Measurements from ENCODE around the gene ZNF587B. TPM values are rescaled to one million over a fixed set of nuclear protein-coding genes. Genes with fewer than 3 reads are reported as not detected.
A peak's percentile ranks its signal among the peaks of the same experiment; 100 is the strongest.
"Not testable (repeated sequence)": the region's sequence is repeated elsewhere in the genome, so short reads cannot be mapped to it uniquely, and the experiment has no call there.

The ZNF587B gene
- total and polyA plus RNA-seq, 12 donors, result 1.3 to 8.1 (median 7.1) TPM

- ATAC-seq, result no peak
- DNase-seq, result no peak
- Histone ChIP-seq H3K4me3 (peak overlapping the region in 9 of 10 donors; percentile 49 to 96 (median 79)), H3K9me3 (peaks cover 0 to 66% (median 0%) of the 10 kb centered on the region in 11 donors), H3K27me3 (no peaks in the 10 kb centered on the region), H3K36me3 (peaks cover 0 to 38% (median 11%) of the 10 kb centered on the region in 9 donors), H3K27ac (peak overlapping the region in 4 of 10 donors; percentile 15 to 76 (median 74)), H3K4me1 (peaks cover 0 to 35% (median 13%) of the 10 kb centered on the region in 9 donors)
- no peak for TF ChIP-seq CTCF (IDR thresholded peaks at IDR 0.05)
- WGBS, 2 donors, result 12 to 24% methylated on average over 6 of the region's 6 CpGs
- intact Hi-C loops (cut with DNase I), result loop anchor here in 1 of 10 donors (10.0 kb wide), 1 partner anchor 143 kb away; the partner anchor contains the start of gene ZNF776
Observed at GRCh38 chr19:57887195-57887941, 57.3 kb downstream of the ZNF587B start.

- ATAC-seq, result peak in 6 of 8 donors; percentile 2 to 15 (median 4)
- peak overlapping the region in 9 of 10 donors; percentile 69 to 88 (median 76) for H3K27ac ChIP-seq
Observed at GRCh38 chr19:57888107-57888559, 58.0 kb downstream of the ZNF587B start.

DNA sequence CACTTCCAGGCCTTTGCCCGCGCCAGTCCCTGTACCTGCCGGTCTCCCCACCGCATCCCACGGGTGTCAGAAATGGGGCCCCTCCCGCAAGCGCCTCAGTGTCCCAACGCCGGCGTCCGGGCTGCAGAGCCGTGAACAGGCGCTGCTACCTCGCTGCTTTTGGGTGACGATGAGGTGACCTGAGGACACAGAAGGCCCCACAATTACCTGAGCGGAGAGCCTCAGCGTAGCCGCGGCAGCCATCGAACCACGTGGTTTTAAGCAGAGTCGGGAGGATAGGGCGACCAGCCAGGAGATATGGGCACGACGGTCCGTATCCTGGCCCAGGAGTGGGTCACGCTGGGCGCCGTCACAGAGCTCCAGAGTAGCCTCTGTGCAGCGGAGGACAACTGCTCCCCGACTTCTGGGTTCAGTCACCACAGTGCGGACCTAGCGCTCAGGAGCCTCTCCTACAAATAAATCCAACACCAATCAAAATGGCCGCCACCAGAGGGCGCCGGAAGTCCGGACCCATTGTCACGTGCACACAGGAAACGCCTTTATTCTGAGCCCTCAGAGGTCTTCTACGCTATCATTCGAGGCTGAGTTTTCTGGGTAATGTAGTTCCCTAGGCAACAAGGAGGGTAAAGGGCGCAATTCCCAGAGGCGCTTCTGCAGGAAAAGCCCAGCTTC, 58.6 kb downstream of the ZNF587B start, which contains the start of gene ZNF814:
Gene ZNF814, minus strand, starts transcription at position 478 of the 672 bp plus-strand sequence. Its CDS starts 235 bp downstream, at position 243.
- WGBS, 2 donors, result 0 to 1% methylated on average over 43 of the region's 43 CpGs
- peak within 1 kb of the TSS; percentile 49 to 96 (median 78) for H3K4me3 ChIP-seq
- peak within 1 kb of the TSS in 9 of 10 donors; percentile 69 to 88 (median 76) for H3K27ac ChIP-seq

More at GRCh38 chr19:57888107-57888559, 58.0 kb downstream of the ZNF587B start:
- Histone ChIP-seq H3K27me3 (no peaks in the 10 kb centered on the region), H3K9me3 (peaks cover 0 to 61% (median 0%) of the 10 kb centered on the region in 11 donors), H3K4me1 (peaks cover 0 to 35% (median 13%) of the 10 kb centered on the region in 9 donors), H3K4me3 (peak overlapping the region; percentile 49 to 96 (median 78)), H3K36me3 (peaks cover 0 to 32% (median 10%) of the 10 kb centered on the region in 9 donors)
- intact Hi-C loops (cut with DNase I), result loop anchor here in 1 of 10 donors (10.0 kb wide), 1 partner anchor 143 kb away; the partner anchor contains the start of gene ZNF776
- TF ChIP-seq CTCF (IDR thresholded peaks at IDR 0.05), result no peak
- no peak for DNase-seq
- 4 to 11% methylated on average over 8 of the region's 8 CpGs for WGBS, 2 donors

DNA sequence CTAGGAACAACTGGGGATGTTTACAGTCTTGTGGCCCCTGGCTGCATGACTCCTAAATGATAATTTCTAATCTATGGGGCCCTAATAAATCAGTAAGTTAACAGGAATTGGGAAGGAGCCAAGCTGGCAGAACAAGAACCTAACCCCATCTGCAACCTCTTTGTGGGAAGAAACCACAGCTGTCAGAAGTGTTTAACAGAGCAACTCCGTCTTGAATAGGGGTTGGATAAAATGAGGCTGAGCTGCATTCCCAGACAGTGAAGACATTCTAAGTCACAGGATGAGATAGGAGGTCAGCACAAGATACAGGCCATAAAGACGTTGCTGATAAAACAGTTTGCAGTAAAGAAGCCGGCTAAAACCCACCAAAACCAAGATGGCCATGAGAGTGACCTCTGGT, 60.6 kb downstream of the ZNF587B start:
- not testable (repeated sequence) for ATAC-seq, H3K27me3 ChIP-seq, DNase-seq, H3K27ac ChIP-seq, H3K4me3 ChIP-seq, H3K36me3 ChIP-seq
- Histone ChIP-seq H3K4me1 (peaks cover 0 to 28% (median 13%) of the 10 kb centered on the region in 9 donors), H3K9me3 (peaks cover 0 to 36% (median 0%) of the 10 kb centered on the region in 11 donors)
- intact Hi-C loops (cut with DNase I), result loop anchor here in 2 of 10 donors (10.0 kb wide), 2 partner anchors 136 to 156 kb away; no protein-coding TSS in a partner anchor
- WGBS, 2 donors, result 38 to 41% methylated on average over 3 of the region's 3 CpGs

More for the DNA sequence above, 58.6 kb downstream of the ZNF587B start, which contains the start of gene ZNF814:
- H3K27me3 ChIP-seq, result no peaks in the 10 kb centered on the region
- intact Hi-C loops (cut with DNase I), result loop anchor here in 1 of 10 donors (10.0 kb wide), 1 partner anchor 144 kb away; the partner anchor contains the start of gene ZNF776
- H3K4me1 ChIP-seq, result peaks cover 0 to 35% (median 13%) of the 10 kb centered on the region in 9 donors
- H3K9me3 ChIP-seq, result peaks cover 0 to 55% (median 0%) of the 10 kb centered on the region in 11 donors
- peak in 8 of 9 donors; percentile 36 to 77 (median 64) for TF ChIP-seq CTCF (IDR thresholded peaks at IDR 0.05)
- peaks cover 0 to 29% (median 8%) of the 10 kb centered on the region in 9 donors for H3K36me3 ChIP-seq
- DNase-seq, result peak; percentile 81 to 92
- peak; percentile 92 to 98 (median 96) for ATAC-seq

Other genes starting within 250 kb of the ZNF587B start
- 1 to 10 TPM; 2.7 to 5.4 (median 4.5) TPM for gene ZIK1, start 246.2 kb upstream of the ZNF587B start, total RNA-seq
- 1 to 10 TPM; 1.2 to 3.7 TPM for gene ZIK1, start 246.2 kb upstream of the ZNF587B start, polyA plus RNA-seq
- 1 to 10 TPM; 3.2 to 5.6 (median 4.4) TPM for gene ZNF530, start 230.4 kb upstream of the ZNF587B start, total RNA-seq
- 1 to 10 TPM; 4.7 to 5.8 TPM for gene ZNF530, start 230.4 kb upstream of the ZNF587B start, polyA plus RNA-seq
- gene ZNF134, start 216.1 kb upstream of the ZNF587B start, total RNA-seq, result 10 to 100 TPM in 8 of 10 donors, 1 to 10 TPM in 2; 9.5 to 18.0 (median 12.7) TPM
- 1 to 10 TPM; 5.4 to 6.2 TPM for gene ZNF134, start 216.1 kb upstream of the ZNF587B start, polyA plus RNA-seq
- 10 to 100 TPM in 6 of 10 donors, 1 to 10 TPM in 4; 9.2 to 14.1 (median 10.4) TPM for gene ZNF211, start 197.1 kb upstream of the ZNF587B start, total RNA-seq
- 10 to 100 TPM in 1 of 2 donors, 1 to 10 TPM in 1; 5.7 to 26.6 TPM for gene ZNF211, start 197.1 kb upstream of the ZNF587B start, polyA plus RNA-seq
- gene ZSCAN4, start 161.4 kb upstream of the ZNF587B start, total RNA-seq, result under 1 TPM in 5 of 10 donors, not detected in 5; 0.10 to 0.57 (median 0.19) TPM
- gene ZSCAN4, start 161.4 kb upstream of the ZNF587B start, polyA plus RNA-seq, result under 1 TPM; 0.03 to 0.29 TPM
- gene ZNF551, start 148.3 kb upstream of the ZNF587B start, total RNA-seq, result 1 to 10 TPM; 3.3 to 5.5 (median 4.1) TPM
- gene ZNF551, start 148.3 kb upstream of the ZNF587B start, polyA plus RNA-seq, result 1 to 10 TPM; 1.8 to 1.9 TPM
- gene ZNF154, start 121.1 kb upstream of the ZNF587B start, total RNA-seq, result 1 to 10 TPM; 2.8 to 5.7 (median 4.4) TPM
- gene ZNF154, start 121.1 kb upstream of the ZNF587B start, polyA plus RNA-seq, result 1 to 10 TPM; 1.2 to 6.4 TPM
- gene ZNF671, start 102.7 kb upstream of the ZNF587B start, total RNA-seq, result 10 to 100 TPM in 1 of 10 donors, 1 to 10 TPM in 9; 5.8 to 10.4 (median 7.7) TPM
- gene ZNF671, start 102.7 kb upstream of the ZNF587B start, polyA plus RNA-seq, result 1 to 10 TPM; 3.9 to 6.8 TPM
- 10 to 100 TPM in 9 of 10 donors, 1 to 10 TPM in 1; 9.5 to 18.0 (median 13.4) TPM for gene ZNF776, start 83.5 kb upstream of the ZNF587B start, total RNA-seq
- 1 to 10 TPM; 4.1 to 6.5 TPM for gene ZNF776, start 83.5 kb upstream of the ZNF587B start, polyA plus RNA-seq
- 10 to 100 TPM in 6 of 10 donors, 1 to 10 TPM in 4; 7.6 to 14.4 (median 11.0) TPM for gene ZNF586, start 60.6 kb upstream of the ZNF587B start, total RNA-seq
- 1 to 10 TPM; 6.7 to 8.8 TPM for gene ZNF586, start 60.6 kb upstream of the ZNF587B start, polyA plus RNA-seq
- gene ZNF552, start 15.4 kb upstream of the ZNF587B start, total RNA-seq, result 1 to 10 TPM; 1.9 to 6.6 (median 2.7) TPM
- 1 to 10 TPM; 1.5 to 3.9 TPM for gene ZNF552, start 15.4 kb upstream of the ZNF587B start, polyA plus RNA-seq
- 10 to 100 TPM; 16.0 to 24.8 (median 20.0) TPM for gene ZNF587, start 19.6 kb downstream of the ZNF587B start, total RNA-seq
- gene ZNF587, start 19.6 kb downstream of the ZNF587B start, polyA plus RNA-seq, result 10 to 100 TPM in 1 of 2 donors, 1 to 10 TPM in 1; 4.2 to 39.1 TPM
- 10 to 100 TPM in 9 of 10 donors, 1 to 10 TPM in 1; 6.2 to 14.8 (median 12.6) TPM for gene ZNF814, start 58.7 kb downstream of the ZNF587B start, total RNA-seq
- 10 to 100 TPM in 1 of 2 donors, 1 to 10 TPM in 1; 8.7 to 26.1 TPM for gene ZNF814, start 58.7 kb downstream of the ZNF587B start, polyA plus RNA-seq
- 10 to 100 TPM in 5 of 10 donors, 1 to 10 TPM in 5; 6.5 to 14.0 (median 9.9) TPM for gene ZNF417, start 86.3 kb downstream of the ZNF587B start, total RNA-seq
- gene ZNF417, start 86.3 kb downstream of the ZNF587B start, polyA plus RNA-seq, result 1 to 10 TPM; 1.8 to 5.8 TPM
- 10 to 100 TPM in 9 of 10 donors, 1 to 10 TPM in 1; 8.7 to 16.5 (median 12.0) TPM for gene ZNF418, start 105.1 kb downstream of the ZNF587B start, total RNA-seq
- 10 to 100 TPM in 1 of 2 donors, 1 to 10 TPM in 1; 3.2 to 10.2 TPM for gene ZNF418, start 105.1 kb downstream of the ZNF587B start, polyA plus RNA-seq
- gene ZNF256, start 117.4 kb downstream of the ZNF587B start, total RNA-seq, result 10 to 100 TPM in 6 of 10 donors, 1 to 10 TPM in 4; 7.5 to 14.9 (median 11.4) TPM
- gene ZNF256, start 117.4 kb downstream of the ZNF587B start, polyA plus RNA-seq, result 1 to 10 TPM; 4.9 to 6.3 TPM
- 1 to 10 TPM; 1.7 to 4.3 (median 2.2) TPM for gene C19orf18, start 144.2 kb downstream of the ZNF587B start, total RNA-seq
- 10 to 100 TPM in 1 of 2 donors, under 1 TPM in 1; 0.54 to 20.7 TPM for gene C19orf18, start 144.2 kb downstream of the ZNF587B start, polyA plus RNA-seq
- gene ZNF606, start 172.5 kb downstream of the ZNF587B start, total RNA-seq, result 10 to 100 TPM in 8 of 10 donors, 1 to 10 TPM in 2; 9.4 to 19.1 (median 13.4) TPM
- gene ZNF606, start 172.5 kb downstream of the ZNF587B start, polyA plus RNA-seq, result 10 to 100 TPM in 1 of 2 donors, 1 to 10 TPM in 1; 4.5 to 13.5 TPM
- gene ZSCAN1, start 203.7 kb downstream of the ZNF587B start, total RNA-seq, result under 1 TPM in 1 of 10 donors, not detected in 9; 0.32 TPM
- under 1 TPM; 0.15 to 0.28 TPM for gene ZSCAN1, start 203.7 kb downstream of the ZNF587B start, polyA plus RNA-seq
- 1 to 10 TPM; 2.9 to 5.0 (median 3.9) TPM for gene ZNF135, start 229.0 kb downstream of the ZNF587B start, total RNA-seq
- 10 to 100 TPM in 1 of 2 donors, 1 to 10 TPM in 1; 2.5 to 10.1 TPM for gene ZNF135, start 229.0 kb downstream of the ZNF587B start, polyA plus RNA-seq

All from heart right ventricle (tissue), 16 donors.